H1 (cell line): ENCODE measurements around the gene VPS26A. TPM values are rescaled to one million over a fixed set of nuclear protein-coding genes. Genes with fewer than 3 reads are reported as not detected.

Experiments
- CHD7 ChIP-seq: fragments of 300-600 bp; sonication (generic); IDR thresholded peaks from 2 replicates; pipeline ENCODE4 v1.7.1; 2012; ENCODE audit warnings: low read length, moderate library complexity, mild to moderate bottlenecking, inconsistent platforms; ENCODE audit not compliant: insufficient replicate concordance
- EGR1 ChIP-seq: IDR thresholded peaks from 2 replicates; pipeline ENCODE4 v1.6.1; 2011; ENCODE audit warnings: low read depth, low read length, borderline replicate concordance
- GTF2F1 ChIP-seq: IDR thresholded peaks from 2 replicates; pipeline ENCODE4 v1.6.1; 2012; ENCODE audit warnings: low read depth, low read length, improper control_type of control experiment, borderline replicate concordance
- JUND ChIP-seq: IDR thresholded peaks from 2 replicates; pipeline ENCODE4 v1.6.1; 2011; ENCODE audit warnings: mild to moderate bottlenecking, improper control_type of control experiment, low read length
- NANOG ChIP-seq: IDR thresholded peaks from 2 replicates; pipeline ENCODE4 v1.6.1; 2011; ENCODE audit warnings: low read length, low read depth, mild to moderate bottlenecking, inconsistent platforms; ENCODE audit not compliant: insufficient read depth, poor library complexity, severe bottlenecking
- PHF8 ChIP-seq: fragments of 200-600 bp; sonication (generic); conservative IDR thresholded peaks from 2 replicates; pipeline ENCODE4 v1.7.1; 2012; ENCODE audit warnings: low read depth, mild to moderate bottlenecking, inconsistent platforms, low read length, moderate library complexity
- SIX5 ChIP-seq: IDR thresholded peaks from 2 replicates; pipeline ENCODE4 v1.6.1; 2011; ENCODE audit warnings: mild to moderate bottlenecking, low read depth, low read length
- SP4 ChIP-seq: IDR thresholded peaks from 2 replicates; pipeline ENCODE4 v1.6.1; 2012; ENCODE audit warnings: low read length, inconsistent platforms
- SUZ12 ChIP-seq: fragments of 200-600 bp; sonication (generic); IDR thresholded peaks from 2 replicates; pipeline ENCODE4 v1.6.1; 2012; ENCODE audit warnings: mild to moderate bottlenecking, inconsistent platforms, low read length, moderate library complexity, mixed read lengths
- ZNF274 ChIP-seq: IDR thresholded peaks from 2 replicates; pipeline ENCODE4 v1.7.0; 2012; ENCODE audit warnings: low read length, borderline replicate concordance; ENCODE audit errors: extremely low read depth
- polyA plus RNA-seq, 7 experiments: library from polyadenylated mRNA; depleted of rRNA in 3 of 7; stranded (reverse) in 5 of 7; unstranded in 2 of 7; fragments of >200 nt in 5 of 7; fragments of 200-250 nt in 2 of 7; gene quantifications; 1 replicate in 5 of 7; 2 replicates in 1 of 7; 4 replicates in 1 of 7; pipeline versions ENCODE4 v1.2.1 to v1.2.3, GENCODE V29; 2011 to 2013; ENCODE audit warnings: missing spikeins in 2 of 7, mixed read lengths in 2 of 7
- total RNA-seq: library from RNA; stranded (reverse); fragmentation: NEBNext Ultra II Directional; extraction: Animal tissue kit (Norgen Biotek cat#: 25700); gene quantifications from 2 replicates; pipeline ENCODE4 v1.2.1, GENCODE V29; 2021

The VPS26A gene
- total and polyA plus RNA-seq, 2 of the 8 experiments (the other 6 are each of a cell fraction or from before 2014, with no cell fraction given), result 10.7 to 44.8 TPM

- no peak for TF ChIP-seq CHD7
- no peak; the same call in 1 of the 2 replicates for TF ChIP-seq SUZ12
- peak; percentile 25 for TF ChIP-seq NANOG
- TF ChIP-seq PHF8, result peak; percentile 84
- TF ChIP-seq EGR1, result peak; percentile 99
- no peak for TF ChIP-seq ZNF274
- 0 out of 2 replicates have a peak, but pooled peaks have one; percentile 60 for TF ChIP-seq SP4
- TF ChIP-seq JUND, result no peak
- TF ChIP-seq SIX5, result no peak
- peak; percentile 81; the same call in 1 of the 2 replicates for TF ChIP-seq GTF2F1
Measured at GRCh38 chr10:69123747-69124562, at the start of gene VPS26A (continued).
